Kidney epithelial cell (primary cell): ENCODE measurements around the gene SKAP2. TPM values are rescaled to one million over a fixed set of nuclear protein-coding genes. Genes with fewer than 3 reads are reported as not detected.

ENCODE experiments used
- DNase-seq: peaks from one replicate; pipeline ENCODE4 v3.0.0-alpha.2; 2010; ENCODE audit warnings: low read depth
- H3K27me3 ChIP-seq: 2 replicates; pipeline ENCODE4 v1.6.0; 2011; ENCODE audit warnings: low read length; ENCODE audit not compliant: control insufficient read depth, insufficient read depth
- H3K36me3 ChIP-seq: 2 replicates; pipeline ENCODE4 v1.5.1; 2011; ENCODE audit warnings: low read length; ENCODE audit not compliant: control insufficient read depth, insufficient read depth
- H3K4me3 ChIP-seq: 2 replicates; pipeline ENCODE4 v1.5.1; 2011; ENCODE audit warnings: low read depth, mild to moderate bottlenecking, control low read depth, low read length
- CTCF ChIP-seq: IDR thresholded peaks from 2 replicates; pipeline ENCODE4 v1.5.1; 2011; ENCODE audit warnings: mild to moderate bottlenecking, moderate library complexity, low read length, control low read depth, inconsistent platforms; ENCODE audit not compliant: insufficient read depth, poor library complexity, severe bottlenecking
- total RNA-seq: library from RNA; depleted of rRNA; stranded (reverse); fragments of >200 nt; gene quantifications from 2 replicates; pipeline ENCODE4 v1.2.3, GENCODE V29; 2015

SKAP2 gene
- total RNA-seq, 1 donor from 2014 or later, result 35.6 TPM

GRCh38 chr7:26879671-26880070, 15.3 kb upstream of the SKAP2 start:
- no peak overlapping the region for H3K4me3 ChIP-seq
- TF ChIP-seq CTCF, result no peak
- H3K36me3 ChIP-seq, result no peaks in the 10 kb centered on the region
- no peaks in the 10 kb centered on the region for H3K27me3 ChIP-seq
- DNase-seq, result no peak

- Histone ChIP-seq H3K27me3 (no peaks in the 10 kb centered on the region), H3K4me3 (no peak overlapping the region), H3K36me3 (no peaks in the 10 kb centered on the region)
- TF ChIP-seq CTCF, result no peak
- DNase-seq, result no peak
Observed at GRCh38 chr7:26868841-26869495, 4.6 kb upstream of the SKAP2 start.

- peak overlapping the region; percentile 43 for H3K4me3 ChIP-seq
- no peak for TF ChIP-seq CTCF
- H3K27me3 ChIP-seq, result no peaks in the 10 kb centered on the region
- H3K36me3 ChIP-seq, result no peaks in the 10 kb centered on the region
- DNase-seq, result no peak
Observed at GRCh38 chr7:26865094-26865388, 651 bp upstream of the SKAP2 start.

- TF ChIP-seq CTCF, result no peak
- no peaks in the 10 kb centered on the region for H3K36me3 ChIP-seq
- no peak for DNase-seq
- peak overlapping the region; percentile 86 for H3K4me3 ChIP-seq
- H3K27me3 ChIP-seq, result no peaks in the 10 kb centered on the region
Observed at GRCh38 chr7:26863518-26864308, 677 bp downstream of the SKAP2 start.

- Histone ChIP-seq H3K36me3 (no peaks in the 10 kb centered on the region), H3K4me3 (no peak overlapping the region), H3K27me3 (no peaks in the 10 kb centered on the region)
- no peak for TF ChIP-seq CTCF
- no peak for DNase-seq
Observed at GRCh38 chr7:26862834-26863233, 1.6 kb downstream of the SKAP2 start.
